GM18867 (cell line): ENCODE results near the gene SH3GL3.

ENCODE experiments used
- ATAC-seq: cut with Tn5 transposase; IDR thresholded peaks from one replicate; pipeline ENCODE4 v1.9.1; 2021; ENCODE audit warnings: mild to moderate bottlenecking, moderate library complexity; ENCODE audit not compliant: unreplicated experiment

The SH3GL3 gene

GRCh38 chr15:83462026-83462425, 14.9 kb downstream of the SH3GL3 start:
- no peak for ATAC-seq

- no peak for ATAC-seq
These were observed 15.9 kb downstream of the SH3GL3 start for GRCh38 chr15:83462953-83463433.

GRCh38 chr15:83470887-83471286, 23.7 kb downstream of the SH3GL3 start:
- ATAC-seq = no peak

- no peak for ATAC-seq
These were observed 24.2 kb downstream of the SH3GL3 start for GRCh38 chr15:83471307-83471866.

GRCh38 chr15:83472151-83472550, 25.0 kb downstream of the SH3GL3 start:
- ATAC-seq = no peak

GRCh38 chr15:83472797-83473196, 25.7 kb downstream of the SH3GL3 start:
- no peak for ATAC-seq

- ATAC-seq = no peak
These were observed 27.4 kb downstream of the SH3GL3 start for GRCh38 chr15:83474578-83474977.

- ATAC-seq = no peak
These were observed 28.4 kb downstream of the SH3GL3 start for GRCh38 chr15:83475551-83475950.

- no peak for ATAC-seq
These were observed 28.9 kb downstream of the SH3GL3 start for GRCh38 chr15:83476066-83476465.

GRCh38 chr15:83476708-83477107, 29.6 kb downstream of the SH3GL3 start:
- no peak for ATAC-seq

- ATAC-seq = no peak
These were observed 30.1 kb downstream of the SH3GL3 start for GRCh38 chr15:83477172-83477807.

GRCh38 chr15:83477808-83478537, 30.8 kb downstream of the SH3GL3 start:
- ATAC-seq = no peak

- no peak for ATAC-seq
These were observed 36.5 kb downstream of the SH3GL3 start for GRCh38 chr15:83483612-83484011.

GRCh38 chr15:83484636-83485035, 37.5 kb downstream of the SH3GL3 start:
- no peak for ATAC-seq

GRCh38 chr15:83486363-83486762, 39.2 kb downstream of the SH3GL3 start:
- ATAC-seq = no peak

GRCh38 chr15:83487519-83487918, 40.4 kb downstream of the SH3GL3 start:
- ATAC-seq = no peak

- no peak for ATAC-seq
These were observed 42.5 kb downstream of the SH3GL3 start for GRCh38 chr15:83489690-83490089.

GRCh38 chr15:83491486-83491885, 44.3 kb downstream of the SH3GL3 start:
- no peak for ATAC-seq

GRCh38 chr15:83496766-83497165, 49.6 kb downstream of the SH3GL3 start:
- no peak for ATAC-seq

- no peak for ATAC-seq
These were observed 51.2 kb downstream of the SH3GL3 start for GRCh38 chr15:83498374-83498773.

- ATAC-seq = no peak
These were observed 51.7 kb downstream of the SH3GL3 start for GRCh38 chr15:83498801-83499200.

- ATAC-seq = no peak
These were observed 52.3 kb downstream of the SH3GL3 start for GRCh38 chr15:83499476-83499875.
